Measurements from ENCODE around the gene GATB.

GATB gene

DNA sequence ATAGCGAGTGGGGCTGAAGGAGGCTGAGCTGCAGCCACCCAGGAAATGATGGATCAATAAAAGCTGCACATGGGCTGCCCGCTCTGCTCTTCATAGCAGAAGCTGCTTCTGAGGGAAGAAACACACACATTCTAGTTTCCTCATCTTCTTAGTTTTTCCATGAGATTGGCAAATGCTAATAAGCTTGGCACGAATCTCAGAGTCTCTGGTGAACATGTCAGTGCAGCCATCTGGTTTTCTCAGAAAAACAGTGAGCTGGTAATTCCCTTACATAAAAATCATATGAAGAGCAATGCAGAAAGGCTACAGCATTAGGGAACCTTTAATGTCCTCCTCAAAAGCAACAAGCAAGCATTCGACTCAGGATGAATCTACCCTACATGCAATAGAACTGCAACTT is 69.9 kb downstream of the GATB start:
- TF ChIP-seq, protein P1, sequence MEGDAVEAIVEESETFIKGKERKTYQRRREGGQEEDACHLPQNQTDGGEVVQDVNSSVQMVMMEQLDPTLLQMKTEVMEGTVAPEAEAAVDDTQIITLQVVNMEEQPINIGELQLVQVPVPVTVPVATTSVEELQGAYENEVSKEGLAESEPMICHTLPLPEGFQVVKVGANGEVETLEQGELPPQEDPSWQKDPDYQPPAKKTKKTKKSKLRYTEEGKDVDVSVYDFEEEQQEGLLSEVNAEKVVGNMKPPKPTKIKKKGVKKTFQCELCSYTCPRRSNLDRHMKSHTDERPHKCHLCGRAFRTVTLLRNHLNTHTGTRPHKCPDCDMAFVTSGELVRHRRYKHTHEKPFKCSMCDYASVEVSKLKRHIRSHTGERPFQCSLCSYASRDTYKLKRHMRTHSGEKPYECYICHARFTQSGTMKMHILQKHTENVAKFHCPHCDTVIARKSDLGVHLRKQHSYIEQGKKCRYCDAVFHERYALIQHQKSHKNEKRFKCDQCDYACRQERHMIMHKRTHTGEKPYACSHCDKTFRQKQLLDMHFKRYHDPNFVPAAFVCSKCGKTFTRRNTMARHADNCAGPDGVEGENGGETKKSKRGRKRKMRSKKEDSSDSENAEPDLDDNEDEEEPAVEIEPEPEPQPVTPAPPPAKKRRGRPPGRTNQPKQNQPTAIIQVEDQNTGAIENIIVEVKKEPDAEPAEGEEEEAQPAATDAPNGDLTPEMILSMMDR (IDR thresholded peaks at IDR 0.05), result no peak

DNA sequence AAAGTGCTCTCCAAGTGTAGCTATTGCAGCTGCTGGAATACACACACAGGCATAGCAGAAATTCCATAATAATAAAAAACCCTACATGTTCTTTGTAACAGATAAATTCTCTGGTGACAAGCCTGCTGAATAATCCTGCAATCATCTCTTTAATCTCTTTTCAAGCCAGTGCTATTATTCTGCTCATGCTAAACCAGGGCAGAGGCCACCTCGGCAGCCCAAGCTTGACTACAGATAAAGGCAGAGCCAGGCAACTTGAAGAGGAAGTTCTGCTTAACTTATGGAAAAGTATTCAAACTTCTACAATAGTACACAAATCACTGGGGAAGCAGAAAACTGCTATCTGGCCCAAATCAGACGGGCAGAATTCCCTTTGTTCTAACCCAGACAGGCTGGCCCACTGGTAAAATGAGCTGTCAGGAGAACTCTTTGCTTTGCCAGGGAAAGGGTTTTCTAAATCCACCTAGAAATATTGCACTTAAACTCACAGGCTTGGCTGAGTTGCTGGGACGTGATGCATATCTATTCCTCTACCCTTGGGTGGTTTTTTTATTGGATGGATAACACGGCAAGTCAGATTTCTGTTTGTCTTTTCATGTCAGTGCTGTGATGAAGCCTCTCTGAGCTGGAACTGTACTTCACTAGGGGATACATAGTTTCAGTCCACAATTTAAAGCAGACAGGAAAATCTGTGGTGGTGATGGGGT is 70.5 kb downstream of the GATB start:
- TF ChIP-seq, protein P1 (IDR thresholded peaks at IDR 0.05), result no peak

DNA sequence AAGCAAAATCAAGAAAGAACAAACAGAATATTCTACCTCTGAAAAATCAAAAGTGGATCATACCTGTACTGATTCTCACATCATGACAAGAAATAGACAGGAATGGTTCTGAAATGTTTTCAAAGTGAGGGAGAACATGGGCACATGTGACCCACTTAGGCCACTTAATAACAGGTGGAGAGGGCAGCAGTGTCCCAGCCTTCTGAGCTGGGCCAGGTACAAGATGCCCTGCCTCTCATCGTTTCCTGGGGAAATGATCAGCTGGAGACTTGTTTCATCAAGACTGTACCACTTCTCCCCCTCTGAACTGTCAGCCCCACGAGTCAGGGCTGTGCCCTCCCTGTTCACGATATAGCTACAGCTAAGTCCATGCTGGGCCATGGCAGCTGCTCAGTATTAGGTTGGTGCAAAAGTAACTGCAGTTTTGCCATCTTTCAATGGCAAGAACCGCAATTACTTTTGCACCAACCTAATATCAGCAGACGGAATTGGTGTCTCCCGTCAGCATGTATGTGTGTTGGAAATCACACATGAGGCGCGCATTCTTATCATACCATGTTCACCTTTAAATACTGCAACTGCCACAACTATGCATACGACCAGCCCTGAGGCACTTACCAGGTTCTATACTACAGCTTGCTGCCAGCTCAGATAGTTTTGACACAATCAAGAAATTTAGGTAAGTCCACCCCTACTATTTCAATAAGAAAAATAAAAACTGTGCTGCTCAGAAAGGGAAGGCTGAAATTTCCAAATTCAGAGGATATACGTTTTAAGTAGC is 71.4 kb downstream of the GATB start:
- TF ChIP-seq, protein P1 (IDR thresholded peaks at IDR 0.05), result no peak

DNA sequence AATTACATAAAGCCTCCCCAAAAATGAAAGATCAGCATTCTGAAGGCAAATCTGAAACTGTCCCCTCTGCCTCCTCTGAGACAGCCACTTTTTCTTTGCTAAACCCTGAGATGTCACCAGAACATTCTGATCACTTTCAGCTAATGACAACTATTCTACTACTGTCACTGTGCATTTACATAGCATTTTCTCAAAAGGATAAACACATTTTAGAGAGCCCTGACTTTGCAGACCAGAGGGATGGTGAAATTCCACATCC is 72.1 kb downstream of the GATB start:
- TF ChIP-seq, protein P1 (IDR thresholded peaks at IDR 0.05), result no peak

DNA sequence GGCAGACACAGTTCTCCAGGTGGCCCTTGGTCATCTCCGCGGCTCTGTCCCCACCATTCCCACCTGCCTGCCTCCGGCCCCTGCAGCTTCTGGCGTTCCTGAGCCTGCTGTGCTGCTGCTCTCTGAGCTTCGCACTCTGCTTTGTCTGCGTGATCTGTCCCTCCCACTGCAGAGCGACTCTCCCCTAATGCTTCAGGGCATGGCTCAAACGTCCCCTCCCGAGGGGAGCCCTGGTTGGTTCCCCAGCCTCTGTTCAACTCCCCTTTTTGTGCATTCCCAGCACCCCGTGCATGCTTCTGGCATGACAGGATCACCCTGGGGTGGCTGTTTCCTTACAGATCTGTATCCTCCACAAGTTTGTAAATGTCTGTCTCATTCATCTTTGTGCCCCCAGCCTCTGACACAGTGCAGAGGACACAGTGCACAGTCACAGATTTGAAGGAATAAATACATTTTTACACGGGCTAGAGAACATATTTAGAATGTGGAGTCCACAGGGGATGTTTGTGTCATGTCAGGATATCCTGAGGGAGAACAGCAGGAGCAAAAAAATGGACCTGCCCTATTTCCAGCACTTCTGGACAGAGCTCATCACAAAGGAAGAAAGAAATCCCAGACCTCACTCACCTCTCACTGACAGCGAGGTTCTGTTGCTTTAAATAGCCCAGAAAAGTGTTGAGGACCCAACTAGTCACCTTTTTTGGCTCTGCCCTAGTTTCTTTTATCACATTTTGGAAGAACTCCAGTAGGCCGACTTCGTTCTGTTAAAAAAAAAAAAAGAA is 72.6 kb downstream of the GATB start:
- TF ChIP-seq, protein P1 (IDR thresholded peaks at IDR 0.05), result no peak

DNA sequence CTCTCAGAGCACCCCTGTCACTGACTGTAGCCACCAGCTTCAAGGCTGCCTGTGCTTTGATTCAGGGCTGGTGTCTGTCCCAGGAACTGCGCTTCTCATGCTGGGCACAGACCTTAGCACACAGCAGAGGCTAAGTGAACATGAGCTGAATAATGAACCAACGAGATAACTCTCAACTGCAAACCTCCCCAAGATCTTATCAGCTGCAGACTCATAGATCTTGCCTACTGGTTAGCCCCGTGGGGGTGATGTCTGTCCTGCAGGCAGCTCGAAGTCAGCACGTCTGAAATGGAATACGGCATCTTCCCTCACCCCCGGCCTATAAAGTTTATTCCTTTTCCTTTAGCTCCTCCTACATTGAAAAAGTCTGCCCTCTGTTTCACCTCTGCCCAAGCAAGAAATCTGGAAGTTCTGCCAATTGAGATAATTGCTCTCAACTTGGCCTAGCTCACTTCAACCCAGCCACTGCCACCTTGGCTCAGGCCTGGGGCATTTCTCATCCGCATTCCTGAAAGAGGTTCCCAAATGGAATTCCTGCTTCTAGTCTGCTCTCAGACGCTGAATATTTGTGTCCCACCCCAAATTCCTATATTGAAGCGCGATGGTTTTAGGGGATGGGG is 73.7 kb downstream of the GATB start:
- TF ChIP-seq, protein P1 (IDR thresholded peaks at IDR 0.05), result no peak

DNA sequence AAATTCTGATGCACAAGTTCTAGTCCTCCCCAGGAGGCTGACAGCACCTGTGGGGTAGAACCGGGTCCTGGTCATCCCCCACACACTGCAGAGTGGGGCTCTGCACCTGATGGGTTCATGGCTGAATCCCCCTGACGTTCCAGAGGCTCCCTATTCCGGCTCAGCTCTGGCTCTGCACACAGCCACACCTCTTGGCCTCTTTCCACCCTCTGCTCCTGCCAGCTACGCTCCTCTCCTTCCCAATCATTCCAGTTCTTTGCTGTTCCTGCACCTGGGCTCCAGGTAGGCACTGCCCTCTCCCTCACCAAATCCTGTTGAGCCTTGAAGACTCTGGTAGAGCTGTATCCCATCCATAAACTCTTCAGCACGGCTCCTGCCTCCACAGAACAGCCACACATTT is 75.5 kb downstream of the GATB start:
- TF ChIP-seq, protein P1 (IDR thresholded peaks at IDR 0.05), result no peak
